ENCODE data around the gene BEST2. TPM values are rescaled to one million over a fixed set of nuclear protein-coding genes. Genes with fewer than 3 reads are reported as not detected.

BEST2 gene
- total and polyA plus RNA-seq, 2 of the 4 experiments (the other 2 are of a cell fraction): not detected

GRCh38 chr19:12727745-12728433, 23.7 kb upstream of the BEST2 start:
- no peak overlapping the region for H2BK20ac ChIP-seq (ENCODE audit: low read depth, low read length)
- H2BK15ac ChIP-seq (ENCODE audit: low read depth, low read length): no peak overlapping the region
- no peak overlapping the region for H3K4me3 ChIP-seq (ENCODE audit: insufficient read depth, low read depth, low read length)
- H3K27ac ChIP-seq (ENCODE audit: insufficient read depth, low read length): no peak overlapping the region
- TF ChIP-seq POLR2A (IDR thresholded peaks at IDR 0.05; ENCODE audit: low read depth, low read length): no peak
- no peak for TF ChIP-seq RFX5 (IDR thresholded peaks at IDR 0.05; ENCODE audit: low read depth, low read length)
- no peak for TF ChIP-seq MXI1 (IDR thresholded peaks at IDR 0.05; ENCODE audit: borderline replicate concordance, low read depth, low read length)
- TF ChIP-seq NFE2L2 (IDR thresholded peaks at IDR 0.05; ENCODE audit: low read depth, low read length): no peak
- TF ChIP-seq CEBPB (IDR thresholded peaks at IDR 0.05; ENCODE audit: low read depth, low read length): no peak
- TF ChIP-seq RAD21 (IDR thresholded peaks at IDR 0.05; ENCODE audit: low read length): no peak
- TF ChIP-seq MAFK (IDR thresholded peaks at IDR 0.05; ENCODE audit: low read depth, low read length): no peak
- TF ChIP-seq ELK1 (IDR thresholded peaks at IDR 0.05; ENCODE audit: borderline replicate concordance, low read depth, low read length): no peak
- no peak for TF ChIP-seq RCOR1 (IDR thresholded peaks at IDR 0.05; ENCODE audit: insufficient replicate concordance, low read length)
- TF ChIP-seq CHD1 (IDR thresholded peaks at IDR 0.05; ENCODE audit: low read depth, low read length): no peak
- no peak for TF ChIP-seq BHLHE40 (IDR thresholded peaks at IDR 0.05; ENCODE audit: low read depth, low read length)
- TF ChIP-seq MAZ (IDR thresholded peaks at IDR 0.05; ENCODE audit: borderline replicate concordance, low read depth, low read length): no peak
- no peak for TF ChIP-seq SMC3 (IDR thresholded peaks at IDR 0.05; ENCODE audit: low read depth, low read length)
- no peak for TF ChIP-seq FOS (IDR thresholded peaks at IDR 0.05; ENCODE audit: low read depth, low read length)
- no peak for TF ChIP-seq CTCF (conservative IDR thresholded peaks at IDR 0.05; ENCODE audit: low read depth, low read length)
- no peak for TF ChIP-seq USF2 (IDR thresholded peaks at IDR 0.05; ENCODE audit: low read depth, low read length)
- H3K14ac ChIP-seq (replicated peaks; ENCODE audit: low read depth, low read length): no peak overlapping the region
- DNase-seq (no peak), ATAC-seq (ENCODE audit: low read depth) (no peak)
- H3K23ac ChIP-seq (ENCODE audit: low read depth, low read length): no peak overlapping the region
- H3K36me3 ChIP-seq (ENCODE audit: control insufficient read depth, insufficient read depth, low read length): peaks cover 36% of the 10 kb centered on the region
- ChIA-PET CTCF (no interaction called here), POLR2A (ENCODE audit: unreplicated experiment) (no interaction called here)
- no TSS peak for BruUV-seq (replicated peaks)
- no peak overlapping the region for H3K9ac ChIP-seq (ENCODE audit: low read depth, low read length)
- H3K18ac ChIP-seq (ENCODE audit: low read depth, low read length): no peak overlapping the region
- no peaks in the 10 kb centered on the region for H3K27me3 ChIP-seq (ENCODE audit: control insufficient read depth, insufficient read depth, low read length)
- WGBS, 2 experiments (ENCODE audit: extremely low coverage in 2 of 2, insufficient read length in 1 of 2): 100% methylated on average over 3 of the region's 9 CpGs; no CpG with 5 or more reads in 1 of the 2 experiments
- peaks cover 4% of the 10 kb centered on the region; the same call in 1 of the 2 replicates for H3K9me1 ChIP-seq (ENCODE audit: insufficient read depth, low read length)
- dilution Hi-C loops (cut with HindIII; ENCODE audit: low sequenced_read_pairs, unreplicated experiment): no loop called here
- H3K9me3 ChIP-seq (ENCODE audit: control insufficient read depth, insufficient read depth, low read length): no peaks in the 10 kb centered on the region
- no peak overlapping the region for H4K5ac ChIP-seq (ENCODE audit: low read depth, low read length)
- H2AK5ac ChIP-seq (ENCODE audit: low read depth, low read length): no peak overlapping the region
- H2BK5ac ChIP-seq (ENCODE audit: low read depth, low read length, poor library complexity, severe bottlenecking): no peak overlapping the region
- no peak overlapping the region for H4K8ac ChIP-seq (ENCODE audit: low read depth in 2 of 2, low read length in 2 of 2)
- H2BK120ac ChIP-seq (ENCODE audit: low read depth, low read length): no peak overlapping the region
- H3K4ac ChIP-seq (ENCODE audit: low read depth, low read length): no peak overlapping the region
- peak overlapping the region; percentile 81 for H2AK9ac ChIP-seq (replicated peaks; ENCODE audit: low read depth, low read length, poor library complexity)
- peaks cover 12 to 45% of the 10 kb centered on the region in 2 experiments; a peak in 3 of 4 replicates for H3K79me1 ChIP-seq (ENCODE audit: low read depth in 1 of 2, low read length in 2 of 2)
- H4K20me1 ChIP-seq (ENCODE audit: insufficient read depth, low read length): peaks cover 29% of the 10 kb centered on the region
- intact Hi-C loops (cut with micrococcal nuclease): no loop called here
- no peak overlapping the region for H3K56ac ChIP-seq (ENCODE audit: extremely low read depth, insufficient read depth, low read length)
- in situ Hi-C loops (cut with MboI; ENCODE audit: low sequenced_read_pairs): no loop called here
- peaks cover 4% of the 10 kb centered on the region; the same call in 1 of the 2 replicates for H3K4me1 ChIP-seq (ENCODE audit: control insufficient read depth, insufficient read depth, low read length)
- no peak overlapping the region for H4K91ac ChIP-seq (ENCODE audit: insufficient read depth, low read depth, low read length)
- no peak overlapping the region for H2AFZ ChIP-seq (replicated peaks; ENCODE audit: low read length, poor library complexity)
- no peak overlapping the region for H3K4me2 ChIP-seq (ENCODE audit: low read depth, low read length)
